Stimulated activated CD8-positive, alpha-beta memory T cell treated with anti-CD3 and anti-CD28 coated beads, Interleukin-12 subunit alpha, Interleukin-12 subunit beta, amount 100 ng/mL, for 4 hours (primary cell): ENCODE results near the gene MEGF11.
A peak's percentile ranks its signal among the peaks of the same experiment; 100 is the strongest.
"Not testable (repeated sequence)": the region's sequence is repeated elsewhere in the genome, so short reads cannot be mapped to it uniquely, and the experiment has no call there.

Source experiments
- DNase-seq: peaks from one replicate; pipeline ENCODE4 v3.0.0-alpha.2; 2020; ENCODE audit warnings: low read depth

Gene MEGF11

GRCh38 chr15:66001717-66002426 lies 251.7 kb downstream of the MEGF11 start:
- no peak for DNase-seq

DNA sequence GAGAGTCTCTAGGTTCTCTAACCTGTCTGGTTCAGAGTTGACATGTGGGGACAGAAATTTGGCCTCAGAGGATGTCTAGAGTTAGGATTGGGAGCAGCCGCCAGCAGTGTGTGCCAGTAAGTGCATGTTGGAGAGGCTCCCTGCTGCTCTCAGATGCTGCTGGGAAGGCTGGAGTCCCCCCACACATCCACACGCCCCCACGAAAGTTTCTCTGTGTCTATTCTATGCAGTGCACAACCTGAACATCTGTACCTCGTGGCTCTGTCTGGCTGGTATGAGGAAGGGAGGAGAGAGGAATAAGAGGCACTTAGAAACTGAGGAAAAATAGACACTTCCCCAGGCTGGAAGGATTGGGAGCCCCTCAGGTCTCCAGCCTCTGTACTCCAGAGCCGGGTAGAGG lies 252.5 kb downstream of the MEGF11 start:
- DNase-seq: no peak

GRCh38 chr15:65998486-65998885 lies 255.1 kb downstream of the MEGF11 start:
- no peak for DNase-seq

DNA sequence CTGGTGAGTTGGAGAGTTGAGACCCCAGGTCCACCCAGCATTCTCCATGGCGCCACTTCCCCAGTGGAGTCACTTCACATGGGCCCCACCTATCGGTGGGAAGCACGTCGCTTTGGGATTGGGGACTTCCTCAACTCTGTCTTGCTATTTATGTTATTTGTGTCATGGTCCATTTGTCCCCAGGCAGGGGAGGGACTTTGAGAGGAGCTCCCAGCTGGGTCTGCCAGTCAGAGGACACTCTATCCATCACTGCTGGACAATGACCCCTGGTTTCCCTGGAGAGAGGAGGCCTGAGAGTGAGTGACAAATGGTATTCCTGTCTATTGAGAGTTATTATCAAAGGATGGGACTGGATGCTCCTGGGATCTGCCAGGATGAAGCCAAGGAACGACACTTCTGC lies 256.6 kb downstream of the MEGF11 start:
- DNase-seq: no peak

GRCh38 chr15:65994832-65995231 lies 258.7 kb downstream of the MEGF11 start:
- DNase-seq: no peak

DNA sequence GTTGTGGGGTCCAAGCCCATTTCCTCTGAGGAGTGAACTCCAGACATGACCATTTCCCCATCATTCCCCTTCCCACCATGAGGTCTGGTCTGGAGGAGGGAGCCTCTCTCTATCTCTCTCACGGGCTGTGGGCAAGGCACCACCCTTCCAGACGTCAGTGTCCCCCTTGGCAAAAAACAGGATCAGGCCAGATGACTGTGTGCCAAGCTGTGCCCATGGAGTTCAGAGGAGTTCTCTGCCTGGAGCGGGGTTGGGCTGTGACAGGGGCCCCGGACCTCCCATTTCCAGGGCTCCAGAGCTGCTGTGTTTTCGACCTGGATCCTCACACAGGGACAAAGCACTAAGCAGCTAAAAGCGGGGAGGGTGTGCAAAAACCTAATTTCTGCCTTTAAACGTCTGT lies 259.8 kb downstream of the MEGF11 start:
- DNase-seq: no peak

DNA sequence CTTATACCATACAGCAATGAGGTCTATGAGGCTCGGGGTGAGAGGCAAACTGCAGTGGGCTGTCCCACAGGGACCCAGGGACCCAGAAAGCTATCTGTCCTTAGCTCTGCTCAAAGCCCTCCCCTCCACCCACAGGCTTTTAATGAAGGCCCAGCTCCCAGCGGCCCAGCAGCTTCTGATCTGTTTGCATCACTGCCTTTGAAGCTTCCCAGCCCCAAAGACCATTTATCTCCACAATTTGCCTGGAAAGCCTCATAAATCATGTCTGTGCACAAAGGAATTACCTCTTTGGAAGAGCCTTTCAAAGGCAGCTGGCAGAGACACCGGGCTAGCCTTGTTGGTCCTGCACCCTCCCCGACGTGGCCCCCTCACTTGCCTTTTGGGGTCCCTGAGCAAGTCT lies 260.3 kb downstream of the MEGF11 start:
- DNase-seq: no peak

DNA sequence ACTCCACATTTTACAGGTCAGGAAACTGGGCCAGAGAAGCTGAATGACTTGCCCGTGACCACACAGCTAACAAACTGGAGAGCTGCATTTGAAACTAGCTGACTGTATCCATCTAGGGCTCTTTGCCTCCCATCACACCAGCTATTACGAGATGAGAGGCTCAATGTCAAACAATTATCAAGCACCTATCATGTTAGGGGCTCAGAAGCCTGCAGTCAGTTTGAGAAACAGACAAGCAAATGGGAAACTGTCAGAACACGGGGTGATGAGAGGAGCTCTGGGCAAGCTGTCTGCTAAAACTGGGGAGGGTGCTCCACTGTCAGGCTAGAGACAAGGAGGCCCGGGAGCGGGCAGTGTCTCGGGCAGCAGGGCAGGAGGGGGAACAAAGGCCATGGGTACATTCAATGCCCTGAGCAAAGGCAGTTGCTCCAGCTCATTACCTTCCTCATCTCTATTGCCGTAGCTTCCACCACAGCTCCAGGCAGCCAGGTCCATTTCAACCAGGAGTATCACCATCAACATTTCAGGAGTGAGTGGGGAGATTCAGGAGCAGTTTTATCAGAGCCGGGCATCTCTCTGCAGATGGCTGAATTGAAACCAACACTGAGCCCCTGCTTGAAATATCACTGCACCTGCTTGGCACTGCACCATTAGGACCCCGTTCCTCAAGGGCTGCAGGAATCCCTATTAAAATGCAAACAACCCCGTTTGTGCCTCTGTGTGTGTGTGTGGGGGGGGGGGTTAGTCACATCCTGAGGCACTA lies 261.6 kb downstream of the MEGF11 start:
- DNase-seq: no peak

DNA sequence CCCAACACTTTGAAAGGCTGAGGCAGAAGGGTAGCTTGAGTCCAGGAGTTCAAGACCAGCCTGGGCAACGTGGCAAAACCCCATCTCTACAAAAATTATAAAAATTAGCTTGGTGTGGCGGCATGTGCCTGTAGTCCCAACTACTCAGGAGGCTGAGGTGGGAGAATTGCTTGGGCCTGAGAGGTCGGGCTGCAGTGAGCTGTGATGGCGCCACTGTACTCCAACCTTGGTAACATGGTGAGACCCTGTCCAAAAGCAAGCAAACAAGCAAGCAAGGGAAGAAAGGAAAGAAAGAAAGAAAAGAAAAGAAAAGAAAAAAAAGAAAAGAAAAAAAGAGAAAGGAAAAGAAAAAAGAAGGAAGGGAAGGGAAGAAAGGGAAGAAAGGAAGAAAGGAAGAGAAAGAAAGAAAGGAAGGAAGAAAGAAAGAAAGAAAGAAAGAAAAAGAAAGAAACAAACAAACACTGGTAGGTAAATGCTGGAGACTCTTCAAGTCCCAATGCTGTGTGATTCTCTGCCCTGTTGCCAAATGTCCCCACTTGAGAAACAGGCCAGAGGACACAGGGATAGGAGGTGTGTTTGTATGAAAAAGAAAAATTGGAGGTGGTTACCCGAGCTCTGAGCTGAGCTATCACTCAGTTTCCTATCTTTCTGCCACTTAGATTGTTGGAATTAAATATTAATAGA lies 263.1 kb downstream of the MEGF11 start:
- no peak for DNase-seq

GRCh38 chr15:65987100-65987499 lies 266.4 kb downstream of the MEGF11 start:
- no peak for DNase-seq

DNA sequence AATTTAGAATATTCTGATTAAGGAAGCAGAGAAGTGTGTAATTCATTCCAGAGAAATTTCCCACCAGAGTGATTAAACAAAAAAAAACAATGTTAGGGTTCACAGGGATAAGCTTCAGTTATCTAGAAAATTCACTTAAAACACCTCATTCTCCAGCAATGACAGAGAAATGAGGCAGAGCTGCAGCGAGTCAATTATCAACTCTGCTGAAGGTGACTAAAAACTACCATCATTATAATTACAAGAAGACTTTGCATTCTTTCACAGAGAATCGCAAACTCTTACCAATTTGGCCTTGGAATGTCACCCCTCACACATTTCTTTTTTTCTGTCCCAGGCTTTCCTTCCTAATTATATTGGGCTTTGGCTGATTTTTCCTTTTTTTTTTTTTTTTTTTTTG lies 267.1 kb downstream of the MEGF11 start:
- no peak for DNase-seq

DNA sequence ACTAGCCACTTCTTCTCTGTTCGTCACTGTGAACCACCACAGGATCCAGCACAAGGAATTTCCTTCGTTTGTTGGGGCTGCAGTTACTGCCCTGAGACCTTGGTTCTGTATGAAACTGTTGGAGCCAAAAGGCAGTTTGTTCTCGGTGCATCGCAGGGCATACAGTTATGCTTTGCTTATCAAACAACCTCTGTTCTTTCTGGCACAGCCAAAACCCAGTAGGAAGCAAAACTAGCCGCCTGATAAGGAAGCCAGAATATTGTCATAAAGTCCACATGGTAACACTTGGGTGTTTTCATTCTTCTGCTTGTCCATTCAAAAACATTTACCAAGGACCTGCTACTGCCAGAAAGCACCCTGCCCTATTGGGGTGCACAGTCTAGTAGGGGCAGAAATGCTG lies 268.2 kb downstream of the MEGF11 start:
- no peak for DNase-seq

- no peak for DNase-seq
These were observed 270.8 kb downstream of the MEGF11 start for GRCh38 chr15:65982627-65983322.

- DNase-seq: peak; percentile 59
These were observed 271.5 kb downstream of the MEGF11 start for GRCh38 chr15:65981837-65982626.

DNA sequence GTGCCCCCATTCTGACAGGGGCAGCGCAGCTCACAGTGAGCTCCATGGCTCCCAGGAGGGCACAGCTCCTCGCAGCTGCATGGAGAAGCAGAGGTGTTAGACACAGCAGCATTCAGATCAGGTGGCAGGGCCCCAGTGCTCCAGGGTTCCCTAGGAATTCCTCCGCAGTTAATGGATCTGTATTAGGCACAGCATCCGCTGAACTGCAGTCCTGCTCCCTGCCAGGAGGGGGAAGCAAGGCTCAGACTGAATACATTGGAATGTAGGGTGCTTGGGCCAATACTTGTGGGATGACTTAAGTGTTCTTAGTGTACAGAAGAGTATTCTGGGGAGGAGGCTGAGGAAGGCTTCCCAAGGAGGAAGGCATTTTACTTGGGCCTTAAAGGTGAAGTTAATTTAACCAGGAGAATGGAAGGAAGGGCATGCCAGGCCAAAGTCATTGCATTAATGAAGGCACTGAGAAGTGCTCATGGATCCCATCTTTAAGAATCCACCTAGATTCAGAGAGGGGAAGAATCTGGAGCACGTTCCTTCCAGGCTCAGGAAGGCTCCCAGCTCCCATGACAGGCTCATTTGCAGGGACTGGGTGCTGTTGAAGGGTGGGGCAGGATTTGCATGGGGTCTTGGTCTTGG lies 272.6 kb downstream of the MEGF11 start:
- DNase-seq: no peak

DNA sequence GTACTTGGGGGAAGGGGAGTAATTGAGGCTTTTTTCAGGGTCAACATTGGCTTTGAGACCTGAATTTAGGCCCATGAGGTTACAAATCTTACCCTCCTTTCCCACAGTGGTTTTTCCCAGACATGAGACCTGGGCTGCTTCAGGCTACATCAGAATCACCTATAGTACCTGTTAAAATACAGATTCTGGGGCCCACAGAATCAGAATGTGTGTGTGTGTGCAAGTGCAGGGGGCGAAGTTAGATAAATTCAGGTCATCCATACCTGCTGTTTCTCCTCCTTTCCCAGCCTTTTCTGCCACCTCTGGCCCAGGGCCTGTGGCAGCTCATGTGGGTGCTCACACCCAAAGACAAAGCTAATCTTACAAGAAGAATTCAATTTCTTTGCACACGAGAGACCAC lies 273.7 kb downstream of the MEGF11 start:
- no peak for DNase-seq

DNA sequence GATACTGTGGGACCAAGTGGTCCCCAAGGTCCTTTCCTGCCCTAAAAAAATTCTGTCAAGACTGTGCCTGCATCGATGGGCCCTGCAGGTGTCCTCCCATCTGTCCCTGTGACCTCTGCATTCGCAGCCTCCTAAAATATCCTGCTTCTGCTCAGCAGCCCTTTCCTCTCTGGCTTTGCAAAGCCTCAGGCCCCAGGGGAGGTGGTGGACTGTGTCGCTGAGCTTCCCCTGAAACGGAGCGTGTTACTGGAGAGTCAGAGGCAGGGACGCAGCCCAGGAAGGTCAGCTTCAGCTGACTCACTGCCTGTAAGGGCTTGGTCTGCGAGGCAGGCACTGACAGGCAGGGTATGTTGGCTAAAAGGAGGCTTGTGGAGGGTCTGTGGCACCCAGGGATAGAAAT lies 274.2 kb downstream of the MEGF11 start:
- no peak for DNase-seq

GRCh38 chr15:65978110-65978509 lies 275.4 kb downstream of the MEGF11 start:
- DNase-seq: no peak

DNA sequence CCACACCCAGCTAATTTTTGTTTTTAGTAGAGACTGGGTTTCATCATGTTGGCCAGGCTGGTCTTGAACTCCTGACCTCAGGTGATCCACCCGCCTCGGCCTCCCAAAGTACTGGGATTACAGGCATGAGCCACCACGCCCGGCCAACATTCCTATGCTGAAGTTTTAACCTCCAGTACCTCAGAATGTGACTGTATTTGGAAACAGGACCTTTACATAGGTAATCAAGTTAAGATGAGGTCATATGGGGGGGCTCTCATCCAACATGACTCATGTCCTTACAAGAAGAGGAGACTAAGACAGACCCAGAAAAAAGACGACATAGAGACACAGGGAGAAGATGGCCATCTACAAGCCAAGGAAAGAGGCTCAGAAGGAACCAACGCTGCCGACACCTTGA lies 277.4 kb downstream of the MEGF11 start:
- DNase-seq: not testable (repeated sequence)

DNA sequence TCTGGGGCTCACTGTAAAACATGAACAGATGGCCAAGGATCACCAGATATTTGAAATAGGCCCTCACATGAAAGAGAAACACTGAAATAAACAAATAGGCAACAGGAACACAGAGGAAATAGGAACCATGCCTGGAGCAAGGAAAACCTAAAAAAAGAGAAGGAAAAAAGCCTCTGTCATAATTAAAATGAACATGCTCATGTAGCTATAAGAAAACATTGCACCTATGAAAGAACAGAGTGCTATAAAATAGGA lies 281.9 kb downstream of the MEGF11 start:
- DNase-seq: no peak

- no peak for DNase-seq
These were observed 282.4 kb downstream of the MEGF11 start for GRCh38 chr15:65970937-65971740.
